ENCODE measurements around the gene MYCL.

The MYCL gene

DNA sequence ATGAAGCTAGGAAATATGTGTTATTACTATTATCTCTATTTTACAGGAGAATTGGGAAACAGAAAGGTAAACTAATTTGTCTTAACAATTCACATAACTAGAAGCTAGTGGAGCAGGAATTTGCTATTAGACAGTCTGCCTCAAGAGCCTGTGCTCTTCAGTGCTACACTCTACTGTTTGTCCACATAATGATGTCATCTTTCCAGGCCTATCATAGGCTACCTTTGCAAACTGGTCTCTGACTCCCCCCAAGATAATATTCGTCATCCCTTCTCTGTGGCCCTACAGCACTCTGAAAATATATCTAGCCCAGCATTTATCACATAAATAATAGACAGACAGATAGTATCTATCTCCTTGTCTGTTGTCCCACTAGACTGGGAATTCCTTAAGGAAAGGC lies 52.5 kb downstream of the MYCL start:
- TF ChIP-seq, protein P1, sequence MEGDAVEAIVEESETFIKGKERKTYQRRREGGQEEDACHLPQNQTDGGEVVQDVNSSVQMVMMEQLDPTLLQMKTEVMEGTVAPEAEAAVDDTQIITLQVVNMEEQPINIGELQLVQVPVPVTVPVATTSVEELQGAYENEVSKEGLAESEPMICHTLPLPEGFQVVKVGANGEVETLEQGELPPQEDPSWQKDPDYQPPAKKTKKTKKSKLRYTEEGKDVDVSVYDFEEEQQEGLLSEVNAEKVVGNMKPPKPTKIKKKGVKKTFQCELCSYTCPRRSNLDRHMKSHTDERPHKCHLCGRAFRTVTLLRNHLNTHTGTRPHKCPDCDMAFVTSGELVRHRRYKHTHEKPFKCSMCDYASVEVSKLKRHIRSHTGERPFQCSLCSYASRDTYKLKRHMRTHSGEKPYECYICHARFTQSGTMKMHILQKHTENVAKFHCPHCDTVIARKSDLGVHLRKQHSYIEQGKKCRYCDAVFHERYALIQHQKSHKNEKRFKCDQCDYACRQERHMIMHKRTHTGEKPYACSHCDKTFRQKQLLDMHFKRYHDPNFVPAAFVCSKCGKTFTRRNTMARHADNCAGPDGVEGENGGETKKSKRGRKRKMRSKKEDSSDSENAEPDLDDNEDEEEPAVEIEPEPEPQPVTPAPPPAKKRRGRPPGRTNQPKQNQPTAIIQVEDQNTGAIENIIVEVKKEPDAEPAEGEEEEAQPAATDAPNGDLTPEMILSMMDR (IDR thresholded peaks at IDR 0.05; ENCODE audit: low read depth, low read length) = no peak
- H3K4me3 ChIP-seq (replicated peaks in 1 of 2; ENCODE audit: low read depth in 2 of 2, low read length in 2 of 2) = no peak overlapping the region
- no peak for DNase-seq (ENCODE audit: low read depth in 2 of 2)

DNA sequence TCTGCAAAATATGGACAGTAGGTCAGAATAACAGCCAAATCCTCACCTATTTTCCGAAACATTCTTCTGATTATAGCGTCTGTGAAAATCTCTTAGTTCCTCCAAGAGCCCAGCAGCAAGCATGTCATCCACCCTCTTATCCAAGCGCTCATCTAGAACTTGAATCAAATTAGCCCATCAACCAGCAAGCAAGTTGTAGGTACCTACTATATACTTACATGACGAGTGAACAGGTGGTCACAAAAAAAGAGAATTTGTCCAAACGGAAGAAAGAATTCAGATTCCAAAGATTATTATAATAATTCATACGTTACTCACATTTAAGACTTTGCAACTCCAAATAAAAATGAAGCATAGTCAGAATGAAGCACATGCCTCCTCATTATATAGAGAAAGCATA lies 53.8 kb downstream of the MYCL start:
- DNase-seq (ENCODE audit: low read depth in 2 of 2) = no peak
- TF ChIP-seq, protein P1 (IDR thresholded peaks at IDR 0.05; ENCODE audit: low read depth, low read length) = no peak
- H3K4me3 ChIP-seq (replicated peaks in 1 of 2; ENCODE audit: low read depth in 2 of 2, low read length in 2 of 2) = no peak overlapping the region

DNA sequence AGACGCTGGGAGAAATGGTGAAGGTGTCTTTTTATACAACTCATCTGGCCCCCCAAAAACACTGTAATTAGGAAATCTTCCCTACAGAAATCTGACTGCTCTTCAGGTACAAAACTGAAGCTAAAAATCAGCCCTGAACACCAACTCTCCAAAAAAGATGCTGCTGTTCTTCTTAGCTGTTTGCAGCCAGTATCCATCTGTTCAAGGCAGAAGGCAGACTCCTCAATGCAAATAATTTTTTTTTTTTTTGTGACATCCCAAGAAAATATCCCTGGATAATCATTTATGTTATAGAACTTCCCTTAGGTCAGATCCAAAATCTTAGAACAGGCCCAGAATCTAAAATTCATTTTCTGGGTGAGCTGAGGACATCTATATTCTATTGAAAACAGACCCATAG lies 54.9 kb downstream of the MYCL start:
- no peak overlapping the region for H3K4me3 ChIP-seq (replicated peaks in 1 of 2; ENCODE audit: low read depth in 2 of 2, low read length in 2 of 2)
- TF ChIP-seq, protein P1 (IDR thresholded peaks at IDR 0.05; ENCODE audit: low read depth, low read length) = no peak

DNA sequence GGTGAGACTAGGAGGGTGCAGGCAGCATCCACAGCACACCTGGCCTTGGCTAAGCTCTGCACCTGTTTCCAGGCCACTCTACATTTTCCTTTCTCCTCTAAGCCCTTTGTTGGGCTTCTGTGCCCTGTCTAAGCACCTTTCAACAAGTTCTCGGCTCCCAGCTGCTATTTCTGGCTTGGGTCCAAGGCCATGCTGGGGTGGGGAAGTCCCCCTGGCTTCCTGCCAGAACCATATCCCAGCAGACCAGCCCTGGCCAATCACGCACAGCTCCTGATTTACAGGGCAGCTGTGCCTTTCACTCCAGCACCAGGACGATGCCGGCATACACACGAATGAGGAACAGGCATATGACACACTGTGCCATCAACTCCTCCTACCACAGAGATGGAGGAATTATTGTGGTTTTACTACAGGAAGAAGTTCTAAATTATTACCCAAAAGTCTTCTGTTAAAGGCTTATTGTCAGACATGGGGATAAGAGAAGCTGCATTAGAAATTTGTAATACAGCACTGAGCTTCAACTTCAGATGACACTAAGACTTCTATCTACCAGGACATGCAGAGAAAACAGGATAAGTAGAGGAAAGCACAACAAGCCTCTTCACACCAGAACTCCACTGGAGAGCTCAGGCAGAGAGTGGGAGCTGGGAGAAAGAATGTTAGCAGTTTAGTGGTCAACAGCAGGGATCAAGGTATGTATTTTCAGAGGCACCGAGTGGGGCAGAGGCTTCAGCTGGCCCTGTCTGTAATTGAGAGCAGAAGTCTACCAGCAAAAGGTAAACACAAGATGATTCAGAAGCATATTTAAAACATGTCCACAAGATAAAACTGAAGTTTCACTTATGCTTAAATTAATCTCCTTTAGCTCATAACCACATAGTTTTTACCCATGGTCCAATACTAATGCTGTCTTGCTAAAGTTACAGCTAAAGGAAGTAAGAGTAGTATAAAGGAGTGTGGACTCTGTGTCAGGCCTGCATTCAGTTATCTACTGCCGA lies 55.8 kb downstream of the MYCL start:
- TF ChIP-seq, protein P1 (IDR thresholded peaks at IDR 0.05; ENCODE audit: low read depth, low read length) = no peak
- peak; percentile 92 to 93 for DNase-seq (ENCODE audit: low read depth in 2 of 2)
- no peak overlapping the region for H3K4me3 ChIP-seq (replicated peaks in 1 of 2; ENCODE audit: low read depth in 2 of 2, low read length in 2 of 2)

More for the DNA sequence above, 54.9 kb downstream of the MYCL start:
- no peak for DNase-seq (ENCODE audit: low read depth in 2 of 2)

Measured in cardiac fibroblast (primary cell).